ENCODE data around the gene SF3B6.

GRCh38 chr2:24072259-24072658 is 3.9 kb downstream of the SF3B6 start:
- no peak for TF ChIP-seq FOS (IDR thresholded peaks at IDR 0.05; ENCODE audit: borderline replicate concordance, insufficient read depth, low read length)
- no peak for TF ChIP-seq POLR2AphosphoS5 (IDR thresholded peaks at IDR 0.05; ENCODE audit: insufficient read depth, low read depth, low read length)
- no peak for TF ChIP-seq CTCF (IDR thresholded peaks at IDR 0.05; ENCODE audit: extremely low read depth in 1 of 2, insufficient read depth in 1 of 2, low read depth in 1 of 2, low read length in 2 of 2)
- no peak for TF ChIP-seq MYC (IDR thresholded peaks at IDR 0.05; ENCODE audit: low read depth, low read length)
- no peak for TF ChIP-seq JUN (IDR thresholded peaks at IDR 0.05; ENCODE audit: borderline replicate concordance, insufficient read depth, insufficient read length, low read depth)
- TF ChIP-seq POLR2A (IDR thresholded peaks at IDR 0.05; ENCODE audit: low read depth, low read length), result no peak
- no peak for TF ChIP-seq EZH2 (IDR thresholded peaks at IDR 0.05; ENCODE audit: borderline replicate concordance, low read depth, low read length, severe bottlenecking)
- no peak for TF ChIP-seq MAX (IDR thresholded peaks at IDR 0.05; ENCODE audit: insufficient read depth, insufficient read length)
- no peak for TF ChIP-seq GATA2 (IDR thresholded peaks at IDR 0.05; ENCODE audit: insufficient read depth, insufficient read length, low read depth, low read length)

All from endothelial cell of umbilical vein (primary cell).